GM21528 (cell line): ENCODE measurements around the gene CYTH4.
"Not testable (repeated sequence)": the region's sequence is repeated elsewhere in the genome, so short reads cannot be mapped to it uniquely, and the experiment has no call there.

ENCODE experiments used
- ATAC-seq: cut with Tn5 transposase; IDR thresholded peaks from one replicate; pipeline ENCODE4 v1.9.1; 2021; ENCODE audit warnings: mild to moderate bottlenecking, moderate library complexity; ENCODE audit not compliant: unreplicated experiment, low FRiP score

The CYTH4 gene

DNA sequence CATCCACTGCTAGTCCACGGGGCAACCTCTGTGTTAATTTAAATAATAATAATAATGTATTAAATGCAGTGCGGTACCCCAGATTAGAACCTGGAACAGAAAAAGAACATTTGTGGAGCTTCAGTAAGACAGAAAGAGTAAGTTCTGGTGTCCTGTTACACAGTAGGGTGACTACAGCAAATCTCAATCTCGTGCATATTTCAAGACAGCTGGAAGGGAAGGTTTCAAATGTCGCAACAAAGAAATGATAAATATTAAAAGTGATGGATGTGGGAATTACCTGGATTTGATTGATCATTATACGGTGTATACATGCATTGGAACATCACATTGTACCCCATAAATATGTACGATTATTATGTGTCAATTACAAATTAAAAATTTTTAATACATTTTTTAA lies 36.6 kb upstream of the CYTH4 start:
- ATAC-seq, result no peak

DNA sequence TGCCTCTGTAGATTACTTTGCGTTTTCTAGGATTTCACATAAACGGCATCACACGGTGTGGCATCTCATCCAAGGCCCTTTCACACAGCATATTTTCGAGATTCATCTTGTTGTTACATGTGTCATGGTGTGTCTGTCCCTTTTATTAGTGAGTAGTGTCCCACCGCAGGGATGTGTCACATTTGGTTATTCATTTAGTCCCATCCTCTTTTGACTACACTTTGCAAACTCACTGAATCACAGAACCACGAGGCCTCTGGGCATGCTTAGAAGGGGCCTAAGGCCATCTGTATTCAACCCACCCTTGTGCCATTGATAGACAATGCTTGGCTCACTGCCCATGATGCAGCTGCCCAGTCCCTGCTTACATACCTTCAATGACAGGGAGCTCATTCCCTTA lies 34.1 kb upstream of the CYTH4 start:
- ATAC-seq, result no peak

DNA sequence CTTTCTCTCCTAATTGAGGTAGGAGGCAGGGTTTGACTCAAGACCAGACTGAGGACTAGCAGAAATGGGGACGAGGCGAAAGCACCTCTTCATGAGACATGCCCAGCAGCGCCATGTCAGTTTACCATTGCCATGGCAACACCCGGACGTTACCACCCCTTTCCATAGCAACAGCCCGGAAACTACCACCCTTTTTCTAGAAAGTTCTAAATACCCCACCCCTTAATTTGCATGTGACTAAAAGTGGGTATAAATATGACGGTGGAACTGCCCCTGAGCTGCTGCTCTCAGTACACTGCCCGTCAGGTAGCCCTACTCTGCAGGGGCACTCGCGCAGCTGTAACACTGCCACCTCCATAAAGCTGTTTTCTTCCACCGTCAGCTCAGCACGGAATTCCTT lies 32.3 kb upstream of the CYTH4 start:
- ATAC-seq, result no peak

DNA sequence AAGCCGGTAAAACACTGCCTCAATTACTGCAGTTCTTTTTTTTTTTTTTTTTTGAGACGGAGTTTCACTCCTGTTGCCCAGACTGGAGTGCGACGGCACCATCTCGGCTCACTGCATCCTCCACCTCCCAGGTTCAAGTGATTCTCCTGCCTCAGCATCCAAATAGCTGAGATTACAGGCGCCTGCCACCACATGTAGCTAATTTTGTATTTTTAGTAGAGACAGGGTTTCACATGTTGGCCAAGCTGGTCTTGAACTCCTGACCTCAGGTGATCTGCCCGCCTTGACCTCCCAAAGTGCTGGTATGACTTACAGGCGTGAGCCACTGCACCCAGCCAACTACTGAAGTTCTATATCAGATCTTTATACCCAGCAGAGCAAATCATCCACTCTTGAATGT lies 30.5 kb upstream of the CYTH4 start:
- not testable (repeated sequence) for ATAC-seq

DNA sequence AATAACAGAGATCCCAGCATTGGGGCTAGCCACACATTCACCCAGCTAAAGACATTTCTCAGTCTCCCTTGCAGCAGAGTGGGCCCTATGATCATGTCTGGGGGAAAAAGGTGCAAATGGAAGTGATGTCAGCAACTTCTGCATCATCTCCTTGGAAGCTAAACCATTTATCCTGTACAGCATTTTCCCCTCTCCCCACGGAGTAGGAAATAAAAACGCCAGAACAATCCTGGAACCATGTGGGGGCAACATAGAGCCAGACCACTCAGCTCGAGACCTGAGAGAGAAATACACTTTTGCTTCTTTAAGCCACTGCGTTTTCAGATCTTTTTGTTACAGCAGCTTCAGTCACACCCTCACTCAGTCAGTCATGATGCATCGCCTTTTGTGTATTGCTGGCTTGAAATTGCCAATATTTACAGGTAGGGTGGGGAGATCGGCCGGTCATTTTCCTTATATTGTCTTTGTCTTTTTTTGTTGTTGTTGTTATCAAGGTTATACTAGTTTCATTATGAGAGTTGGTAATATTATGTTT lies 29.1 kb upstream of the CYTH4 start:
- no peak for ATAC-seq

DNA sequence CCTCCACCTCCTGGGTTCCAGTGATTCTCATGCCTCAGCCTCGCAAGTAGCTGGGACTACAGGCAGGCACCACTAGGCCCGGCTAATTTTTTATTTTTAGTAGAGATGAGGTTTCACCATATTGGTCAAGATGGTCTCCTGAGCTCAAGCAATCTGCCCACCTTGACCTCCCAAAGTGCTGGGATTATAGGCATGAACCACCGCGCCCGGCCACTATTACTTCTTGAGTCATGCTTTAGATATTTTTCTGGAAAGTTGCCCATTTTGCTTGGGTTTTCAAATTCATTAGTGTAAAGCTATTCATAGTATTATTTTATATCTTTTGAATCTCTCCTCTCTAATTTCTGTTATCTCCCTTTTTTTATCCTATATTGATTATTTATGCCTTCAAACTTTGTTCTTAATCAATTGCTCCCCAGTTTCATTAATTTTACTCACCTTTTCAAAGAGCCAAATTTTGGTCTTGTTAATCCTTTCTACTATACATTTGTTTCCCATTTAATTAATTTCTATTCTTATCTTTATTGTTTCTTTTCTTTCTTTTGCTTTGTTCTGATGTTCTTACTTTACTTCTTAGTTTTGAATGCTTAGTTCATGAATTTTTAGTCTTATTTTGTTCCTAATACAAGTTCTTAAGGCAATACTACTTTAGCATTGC lies 28.0 kb upstream of the CYTH4 start:
- ATAC-seq, result no peak

DNA sequence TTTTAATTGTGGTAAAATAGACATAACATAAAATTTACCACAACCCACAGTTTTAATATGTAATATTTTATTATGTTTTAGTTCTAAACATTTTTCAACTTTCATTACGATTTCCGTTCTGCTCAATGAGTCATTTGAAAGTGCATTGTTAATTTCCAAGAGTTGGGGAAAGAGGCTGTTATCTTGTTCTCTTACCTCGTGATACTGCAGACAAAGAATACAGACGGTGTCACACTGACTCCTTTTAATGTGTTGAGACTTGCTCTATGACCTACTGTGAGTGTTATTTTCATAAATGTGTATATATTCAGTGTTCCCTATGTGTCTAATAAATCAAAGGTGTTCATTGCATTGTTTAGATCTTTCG lies 27.5 kb upstream of the CYTH4 start:
- ATAC-seq, result no peak

DNA sequence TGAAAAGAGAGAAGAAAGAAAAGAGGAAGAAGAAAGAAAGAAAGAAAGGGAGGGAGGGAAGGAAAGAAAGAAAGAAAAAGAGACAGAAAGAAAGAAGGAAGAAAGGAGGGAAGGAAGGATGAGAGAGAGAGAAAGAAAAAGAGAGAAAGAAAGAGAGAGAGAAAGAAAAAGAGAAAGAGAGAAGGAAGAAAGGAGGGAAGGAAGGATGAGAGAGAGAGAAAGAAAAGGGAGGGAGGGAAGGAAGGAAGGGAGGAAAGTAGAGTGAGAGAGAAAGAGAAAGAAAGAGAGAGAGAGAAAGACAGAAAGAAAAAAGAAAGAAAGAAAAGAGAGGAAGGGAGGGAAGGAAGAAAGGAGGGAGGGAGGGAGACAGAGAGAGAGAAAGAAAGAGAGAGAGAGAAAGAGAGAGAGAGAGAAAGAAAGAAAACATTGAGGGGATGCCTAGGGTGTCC lies 26.7 kb upstream of the CYTH4 start:
- ATAC-seq, result no peak

DNA sequence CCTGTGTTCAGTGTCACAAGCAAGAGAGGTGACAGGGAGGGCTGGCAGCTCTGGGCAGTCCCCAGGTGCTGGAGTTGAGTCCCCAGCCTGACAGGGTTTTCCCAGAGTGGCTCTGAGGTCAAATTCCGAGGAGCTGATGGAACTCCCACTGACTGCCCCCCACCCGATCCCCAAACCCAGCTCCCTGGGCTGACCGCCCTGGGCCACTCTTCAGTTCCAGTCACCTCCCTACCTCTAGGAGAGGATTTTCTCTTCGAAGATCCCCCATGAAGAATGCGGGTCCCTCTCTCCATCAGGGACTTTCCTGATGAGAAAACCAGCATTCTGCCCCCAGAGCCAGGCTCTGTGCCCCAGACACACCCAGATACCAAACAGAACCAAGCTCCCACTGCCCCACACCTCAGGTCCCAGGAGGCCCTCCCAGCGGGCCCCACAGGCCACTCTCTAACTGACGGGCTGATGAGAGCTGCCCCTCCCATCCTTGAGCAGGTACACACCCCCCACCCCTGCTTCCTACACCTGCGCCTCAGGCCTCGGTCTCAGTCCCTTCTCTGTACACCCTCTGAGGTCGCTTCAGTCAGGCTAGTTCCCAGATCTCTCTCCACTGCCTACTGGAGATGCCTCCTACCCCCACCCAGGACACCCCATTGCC lies 26.1 kb upstream of the CYTH4 start:
- ATAC-seq, result no peak

DNA sequence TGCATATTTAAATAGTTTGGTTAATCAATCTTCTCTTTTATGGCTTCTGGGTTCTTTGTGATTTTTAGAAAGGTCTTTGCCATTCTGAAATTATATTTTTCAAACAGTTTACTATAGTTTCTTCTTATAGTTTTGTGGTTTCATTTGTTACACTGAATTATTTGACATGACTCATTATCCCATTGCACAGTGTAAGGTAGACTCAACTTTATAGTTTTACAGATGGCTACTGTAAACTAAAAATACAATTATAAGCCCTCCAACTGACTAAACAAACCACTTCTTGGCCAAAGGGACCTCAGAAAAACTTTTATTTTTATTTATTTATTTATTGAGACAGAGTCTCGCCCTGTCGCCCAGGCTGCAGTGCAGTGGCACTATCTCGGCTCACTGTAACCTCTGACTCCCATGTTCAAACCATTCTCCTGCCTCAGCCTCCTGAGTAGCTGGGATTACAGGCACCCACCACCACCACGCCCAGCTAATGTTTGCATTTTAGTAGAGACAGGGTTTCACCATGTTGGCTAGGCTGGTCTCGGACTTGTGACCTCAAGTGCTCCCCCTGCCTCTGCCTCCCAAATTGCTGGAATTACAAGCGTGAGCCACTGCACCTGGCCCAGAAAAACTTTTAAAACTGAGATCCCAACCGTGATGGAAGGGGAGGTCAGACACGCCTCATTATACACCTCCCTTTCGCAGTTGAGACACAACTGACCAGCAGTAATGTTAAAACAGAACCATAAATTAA lies 24.1 kb upstream of the CYTH4 start:
- no peak for ATAC-seq

DNA sequence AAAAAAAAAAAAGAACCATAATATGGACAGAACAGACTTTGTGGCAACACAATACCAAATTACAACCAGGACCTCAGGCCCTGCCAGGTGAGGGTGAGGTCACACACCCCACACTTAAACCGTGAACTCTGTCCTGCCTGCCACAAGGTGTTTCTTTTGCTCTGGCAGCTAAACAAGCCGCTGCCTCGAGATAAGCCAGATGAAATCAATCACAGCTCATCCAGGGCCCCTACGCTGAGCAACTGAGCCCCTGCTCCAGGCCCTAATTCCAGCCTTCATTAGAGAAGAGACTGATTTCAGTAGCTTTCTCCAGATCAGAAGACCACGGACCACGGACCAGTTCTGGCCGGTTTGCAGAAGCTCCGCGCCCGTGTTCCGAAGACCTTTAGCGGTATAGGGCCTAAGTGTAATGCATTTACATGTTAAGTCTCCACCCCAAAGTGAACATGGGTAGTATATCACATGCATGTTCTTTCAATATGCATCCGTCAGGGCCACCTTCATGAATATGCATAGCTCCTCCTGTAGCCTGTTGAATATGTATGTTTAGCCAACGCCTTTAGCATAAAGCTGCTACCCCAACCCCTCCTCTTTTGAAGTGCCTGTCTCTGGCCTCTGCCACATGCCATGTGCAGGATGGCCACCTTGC lies 23.4 kb upstream of the CYTH4 start:
- no peak for ATAC-seq

DNA sequence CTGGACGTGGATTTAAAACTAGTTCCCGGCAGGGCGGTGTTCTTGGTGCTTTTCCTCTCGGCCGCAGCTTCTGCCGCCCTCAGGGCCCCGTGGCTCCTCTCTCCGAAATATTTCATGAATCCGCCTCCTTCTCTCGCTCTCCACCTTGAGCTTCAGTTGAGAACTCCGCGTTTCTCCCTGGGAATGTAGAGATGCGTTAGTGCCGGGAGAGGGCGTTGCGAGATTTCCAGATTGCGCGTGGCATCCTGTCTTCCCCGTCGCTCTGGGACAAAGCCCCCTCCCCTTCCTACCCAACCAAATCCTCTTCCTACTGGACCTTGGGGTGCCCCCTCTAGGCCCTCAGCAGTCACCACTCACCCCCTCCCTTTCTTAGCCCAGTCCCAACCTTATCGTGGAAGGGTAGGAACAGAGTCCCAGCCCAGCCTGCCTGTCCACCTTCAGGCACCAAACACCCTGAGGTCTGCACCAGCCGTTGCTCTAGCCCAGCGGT lies 22.7 kb upstream of the CYTH4 start:
- no peak for ATAC-seq

DNA sequence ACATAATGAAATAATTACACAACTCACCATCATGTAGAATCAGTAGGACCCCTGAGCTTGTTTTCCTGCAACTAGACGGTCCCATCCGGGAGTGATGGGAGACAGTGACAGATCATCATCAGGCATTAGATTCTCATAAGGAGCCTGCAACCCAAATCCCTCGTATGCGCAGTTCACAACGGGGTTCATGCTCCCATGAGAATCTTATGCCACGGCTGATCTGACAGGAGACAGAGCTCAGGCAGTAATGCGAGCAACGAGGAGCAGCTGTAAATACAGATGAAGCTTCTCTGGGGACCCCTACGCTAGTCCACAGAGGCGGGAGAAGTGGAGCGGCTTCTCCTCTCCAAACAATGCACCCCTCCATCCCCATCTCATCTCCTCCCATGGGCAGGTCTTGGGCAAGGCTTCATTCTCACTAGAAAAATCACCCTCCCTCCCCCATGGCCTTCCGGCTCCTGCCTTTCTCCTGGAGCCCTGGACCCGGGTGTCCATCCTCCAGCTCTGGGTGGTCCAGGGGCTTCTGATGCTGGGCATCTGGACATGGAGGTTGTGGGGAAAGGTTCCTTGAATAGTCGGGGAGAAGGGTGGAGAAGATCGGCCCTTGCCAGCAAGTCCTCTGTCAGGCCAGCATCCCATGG lies 22.0 kb upstream of the CYTH4 start:
- ATAC-seq, result no peak

DNA sequence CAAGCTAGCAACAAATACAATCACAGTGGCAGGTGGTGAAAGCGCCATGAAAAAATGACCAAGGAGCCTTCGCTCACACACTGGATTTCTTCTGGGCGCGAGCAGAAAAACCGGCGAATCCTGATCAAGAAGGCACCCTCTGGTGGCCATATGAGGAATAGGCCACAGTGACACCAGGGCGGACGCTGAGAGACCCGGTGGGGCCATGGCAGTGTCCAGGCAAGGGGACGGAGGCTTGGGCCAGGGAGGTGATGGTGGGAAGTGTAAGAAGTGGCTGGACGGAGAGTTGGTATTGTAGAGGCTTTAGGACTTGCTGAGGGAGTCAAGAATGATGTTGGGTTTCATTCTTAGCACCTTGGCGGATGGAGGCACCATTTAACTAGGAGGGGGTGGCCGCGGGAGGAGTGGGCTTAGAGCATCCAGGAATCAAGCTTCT lies 21.4 kb upstream of the CYTH4 start:
- no peak for ATAC-seq

DNA sequence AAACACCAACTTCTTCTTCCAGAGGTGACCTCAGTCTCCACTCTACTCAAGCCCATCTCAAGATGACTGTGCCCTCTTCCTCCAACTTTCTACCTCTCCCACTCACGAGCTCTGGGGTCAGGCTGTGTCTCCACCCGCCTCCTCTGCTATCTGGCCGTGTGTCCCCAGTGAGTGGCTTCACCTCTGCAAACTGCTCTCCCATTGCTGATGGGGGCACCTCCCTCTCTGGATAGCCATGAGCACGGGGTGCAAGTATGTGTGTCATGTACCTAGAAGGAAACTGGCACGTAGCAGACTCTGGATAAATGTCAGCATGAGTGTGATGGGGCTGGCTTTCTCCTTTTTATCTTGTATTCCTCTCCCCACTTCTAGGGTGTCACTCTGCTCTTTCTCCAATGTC lies 20.0 kb upstream of the CYTH4 start:
- ATAC-seq, result no peak

DNA sequence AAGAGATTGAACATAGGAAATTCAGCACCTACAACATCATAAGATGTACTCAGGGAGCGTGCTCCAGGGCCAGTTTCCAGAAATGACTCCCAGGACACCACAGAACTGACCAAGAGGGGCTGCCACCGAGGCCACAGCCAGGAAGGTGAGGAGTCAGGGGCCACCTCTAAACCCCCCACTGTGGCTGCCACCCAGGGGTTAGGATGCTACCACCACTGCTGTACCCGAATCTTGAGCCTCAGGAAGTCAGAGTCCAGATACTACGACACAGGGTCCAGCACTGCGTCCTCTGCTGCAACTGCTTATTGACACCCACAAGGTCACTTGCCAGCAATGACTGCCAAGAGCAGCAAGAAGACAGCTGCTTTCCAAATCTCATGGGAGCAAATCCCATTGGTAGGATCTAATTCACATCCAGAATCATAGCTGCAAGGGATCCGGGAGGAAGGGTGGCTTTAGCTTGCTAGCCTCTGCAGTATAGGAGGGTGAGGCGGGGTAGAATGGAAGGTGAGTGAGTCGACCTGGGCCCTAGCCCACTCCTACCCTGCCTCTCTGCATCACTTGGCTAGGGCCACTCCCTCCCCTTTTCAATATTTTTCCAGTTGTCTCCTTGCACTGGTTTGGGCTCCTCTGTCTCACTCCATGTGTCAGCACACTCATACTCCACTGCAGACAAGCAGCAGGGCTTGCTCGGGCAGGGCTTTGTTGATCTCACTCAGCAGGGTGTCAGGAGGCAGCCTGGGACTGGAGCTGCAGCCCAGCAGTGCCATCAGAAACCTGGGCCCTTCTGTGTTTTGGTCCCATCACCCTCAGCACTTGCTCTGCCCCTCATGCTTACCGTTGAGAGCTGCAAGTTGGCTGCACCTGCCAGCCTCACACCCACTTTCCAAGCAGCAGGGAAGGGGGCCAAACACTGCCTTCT lies 18.1 kb upstream of the CYTH4 start:
- ATAC-seq, result no peak

DNA sequence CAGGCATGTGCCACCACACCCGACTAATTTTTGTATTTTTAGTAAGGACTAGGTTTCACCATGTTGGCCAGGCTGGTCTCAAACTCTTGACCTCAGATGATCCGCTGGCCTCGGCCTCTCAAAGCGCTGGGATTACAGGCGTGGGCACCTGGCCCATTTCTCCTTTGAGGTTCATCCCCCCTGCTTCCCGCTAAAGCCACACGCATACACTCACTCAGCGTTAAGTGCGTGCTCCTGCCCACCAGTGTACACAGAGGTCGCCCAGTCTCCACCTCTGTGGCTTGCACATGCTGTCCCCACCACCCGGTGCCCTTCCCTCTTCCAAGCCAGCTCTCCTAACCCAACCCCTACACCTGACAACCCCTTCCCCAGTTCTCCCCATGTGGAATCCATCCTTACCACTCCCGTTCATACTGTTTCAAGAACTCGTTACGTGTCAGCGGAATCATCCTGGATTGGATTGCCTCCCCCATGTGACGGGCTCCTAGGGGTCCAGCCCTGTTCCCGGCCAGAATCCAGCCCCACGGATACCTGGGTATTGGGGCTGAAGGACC lies 15.7 kb upstream of the CYTH4 start:
- no peak for ATAC-seq

DNA sequence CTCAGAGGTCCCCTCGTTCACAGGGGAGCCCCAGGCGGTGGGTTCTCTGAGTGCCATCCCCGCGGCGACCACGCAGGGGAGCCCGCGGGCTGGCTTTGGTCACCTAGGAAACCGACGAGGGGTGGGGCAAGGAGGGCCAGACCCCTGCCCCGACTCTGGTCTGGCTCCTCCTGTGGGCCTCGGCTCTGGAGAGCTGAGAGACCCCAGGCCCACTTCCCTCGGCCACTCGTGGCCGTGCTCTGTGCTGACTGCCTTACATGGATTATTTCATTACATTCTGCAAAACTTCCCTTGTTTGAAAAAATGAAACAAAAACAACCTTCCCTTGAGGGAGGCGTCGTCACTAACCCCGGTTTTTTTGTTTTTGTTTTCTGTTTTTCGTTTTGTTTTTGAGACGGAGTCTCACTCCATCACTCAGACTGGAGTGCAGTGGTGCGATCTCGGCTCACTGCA lies 15.1 kb upstream of the CYTH4 start:
- peak; percentile 64 for ATAC-seq
